ENCODE measurements around the gene GAB1. TPM values are rescaled to one million over a fixed set of nuclear protein-coding genes. Genes with fewer than 3 reads are reported as not detected.

The GAB1 gene
- total and polyA plus RNA-seq, 2 of the 13 experiments (the other 11 are each of a cell fraction or from before 2014, with no cell fraction given) = 8.7 to 14.7 TPM

DNA sequence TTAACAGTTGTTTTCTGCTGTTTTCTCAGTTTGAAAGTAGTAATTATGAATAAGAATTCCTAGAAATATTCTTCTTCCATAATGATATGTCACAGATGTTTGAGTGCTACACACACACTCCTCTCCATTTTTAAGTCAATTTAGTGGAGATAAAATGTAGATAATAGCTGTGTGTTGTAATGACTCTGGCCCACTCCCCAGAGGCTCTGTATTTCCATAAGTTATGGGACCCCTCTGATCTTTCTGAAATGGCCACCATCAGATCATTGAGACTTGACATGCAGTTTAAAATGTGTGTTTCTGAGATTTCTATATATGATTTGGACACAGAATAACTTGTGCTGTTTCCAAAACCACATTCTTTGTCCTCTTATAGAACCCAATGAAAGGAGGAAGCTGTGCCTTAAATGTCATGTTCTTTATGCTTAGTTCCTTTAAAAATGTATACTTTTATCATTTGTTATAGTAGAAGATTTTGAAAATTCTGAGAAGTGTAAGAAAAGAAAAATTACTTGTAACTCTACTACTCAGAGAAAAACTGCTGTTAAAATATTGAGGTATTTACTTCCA is 46.4 kb downstream of the GAB1 start:
- H3K9ac ChIP-seq (ENCODE audit: insufficient read depth, low read depth, low read length) = no peak overlapping the region

More for the DNA sequence above, 46.4 kb downstream of the GAB1 start:
- no peak for TF ChIP-seq ZNF460 (CRISPR knock-in tag; IDR thresholded peaks at IDR 0.05; ENCODE audit: borderline replicate concordance)
- TF ChIP-seq, protein P1, sequence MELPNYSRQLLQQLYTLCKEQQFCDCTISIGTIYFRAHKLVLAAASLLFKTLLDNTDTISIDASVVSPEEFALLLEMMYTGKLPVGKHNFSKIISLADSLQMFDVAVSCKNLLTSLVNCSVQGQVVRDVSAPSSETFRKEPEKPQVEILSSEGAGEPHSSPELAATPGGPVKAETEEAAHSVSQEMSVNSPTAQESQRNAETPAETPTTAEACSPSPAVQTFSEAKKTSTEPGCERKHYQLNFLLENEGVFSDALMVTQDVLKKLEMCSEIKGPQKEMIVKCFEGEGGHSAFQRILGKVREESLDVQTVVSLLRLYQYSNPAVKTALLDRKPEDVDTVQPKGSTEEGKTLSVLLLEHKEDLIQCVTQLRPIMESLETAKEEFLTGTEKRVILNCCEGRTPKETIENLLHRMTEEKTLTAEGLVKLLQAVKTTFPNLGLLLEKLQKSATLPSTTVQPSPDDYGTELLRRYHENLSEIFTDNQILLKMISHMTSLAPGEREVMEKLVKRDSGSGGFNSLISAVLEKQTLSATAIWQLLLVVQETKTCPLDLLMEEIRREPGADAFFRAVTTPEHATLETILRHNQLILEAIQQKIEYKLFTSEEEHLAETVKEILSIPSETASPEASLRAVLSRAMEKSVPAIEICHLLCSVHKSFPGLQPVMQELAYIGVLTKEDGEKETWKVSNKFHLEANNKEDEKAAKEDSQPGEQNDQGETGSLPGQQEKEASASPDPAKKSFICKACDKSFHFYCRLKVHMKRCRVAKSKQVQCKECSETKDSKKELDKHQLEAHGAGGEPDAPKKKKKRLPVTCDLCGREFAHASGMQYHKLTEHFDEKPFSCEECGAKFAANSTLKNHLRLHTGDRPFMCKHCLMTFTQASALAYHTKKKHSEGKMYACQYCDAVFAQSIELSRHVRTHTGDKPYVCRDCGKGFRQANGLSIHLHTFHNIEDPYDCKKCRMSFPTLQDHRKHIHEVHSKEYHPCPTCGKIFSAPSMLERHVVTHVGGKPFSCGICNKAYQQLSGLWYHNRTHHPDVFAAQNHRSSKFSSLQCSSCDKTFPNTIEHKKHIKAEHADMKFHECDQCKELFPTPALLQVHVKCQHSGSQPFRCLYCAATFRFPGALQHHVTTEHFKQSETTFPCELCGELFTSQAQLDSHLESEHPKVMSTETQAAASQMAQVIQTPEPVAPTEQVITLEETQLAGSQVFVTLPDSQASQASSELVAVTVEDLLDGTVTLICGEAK (IDR thresholded peaks at IDR 0.05) = no peak
- TF ChIP-seq, protein P1 (CRISPR knock-in tag; IDR thresholded peaks at IDR 0.05) = no peak
- no peak overlapping the region for H3K4me3 ChIP-seq (replicated peaks in 1 of 3; ENCODE audit: insufficient read depth in 1 of 3, low read depth in 2 of 3, low read length in 3 of 3)
- no peak overlapping the region for H2AFZ ChIP-seq (ENCODE audit: low read length)
- ATAC-seq (no peak), FAIRE-seq (no peak), DNase-seq (ENCODE audit: low spot score) (no peak)
- in situ Hi-C loops (cut with HindIII; ENCODE audit: extremely low pct_ligation_motif_present, low pct_unique_long_range_greater_than_20kb) (no loop called here), intact Hi-C loops (cut with micrococcal nuclease; ENCODE audit: unreplicated experiment) (no loop called here)
- POLR2A ChIA-PET = interaction anchor here (3.4 kb wide), 1 partner anchor 46 kb away, joined by 8 read pairs; the partner anchor contains the start of gene GAB1
- no peak overlapping the region for H3K27ac ChIP-seq (ENCODE audit: extremely low read length, insufficient read depth, low read length)
- peaks cover 16% of the 10 kb centered on the region for H4K20me1 ChIP-seq (ENCODE audit: insufficient read depth, low read length)
- no peaks in the 10 kb centered on the region for H3K36me3 ChIP-seq (replicated peaks in 1 of 2; ENCODE audit: control insufficient read depth in 1 of 2, insufficient read depth in 2 of 2, low read length in 2 of 2)
- no peaks in the 10 kb centered on the region for H3K27me3 ChIP-seq (ENCODE audit: control insufficient read depth in 1 of 2, insufficient read depth in 2 of 2, low read length in 2 of 2)
- peaks cover 17% of the 10 kb centered on the region for H3K79me2 ChIP-seq (ENCODE audit: insufficient read depth, low read length)
- BruUV-seq (replicated peaks) = no TSS peak
- CTCF ChIA-PET (ENCODE audit: low intra/inter-chr PET ratio, low total read pairs) = no interaction called here
- H3K4me2 ChIP-seq (ENCODE audit: low read depth, low read length) = no peak overlapping the region
- H3K4me1 ChIP-seq (ENCODE audit: insufficient read depth, low read length) = peaks cover 58% of the 10 kb centered on the region
- no peaks in the 10 kb centered on the region for H3K9me3 ChIP-seq (ENCODE audit: low read length)
